Subcutaneous adipose tissue (tissue), 4 donors: ENCODE measurements around the gene TMEM40. TPM values are rescaled to one million over a fixed set of nuclear protein-coding genes. Genes with fewer than 3 reads are reported as not detected.

ENCODE experiments used
- total RNA-seq, 4 donors: library from RNA; depleted of rRNA; stranded (reverse); fragments of >200 nt; gene quantifications; one replicate each; pipeline ENCODE4 v1.1.0, GENCODE V29; 2016
- TF ChIP-seq, protein P1 (sequence below): fragments of 450-650 bp; IDR thresholded peaks from one replicate; pipeline ENCODE4 v1.5.1; 2016; ENCODE audit warnings: low read depth, mild to moderate bottlenecking, control low read depth, antibody characterized with exemption, moderate library complexity

Gene TMEM40
- total RNA-seq, 4 donors from 2014 or later = not detected

GRCh38 chr3:12785096-12785495, 26.0 kb upstream of the TMEM40 start:
- TF ChIP-seq, protein P1, sequence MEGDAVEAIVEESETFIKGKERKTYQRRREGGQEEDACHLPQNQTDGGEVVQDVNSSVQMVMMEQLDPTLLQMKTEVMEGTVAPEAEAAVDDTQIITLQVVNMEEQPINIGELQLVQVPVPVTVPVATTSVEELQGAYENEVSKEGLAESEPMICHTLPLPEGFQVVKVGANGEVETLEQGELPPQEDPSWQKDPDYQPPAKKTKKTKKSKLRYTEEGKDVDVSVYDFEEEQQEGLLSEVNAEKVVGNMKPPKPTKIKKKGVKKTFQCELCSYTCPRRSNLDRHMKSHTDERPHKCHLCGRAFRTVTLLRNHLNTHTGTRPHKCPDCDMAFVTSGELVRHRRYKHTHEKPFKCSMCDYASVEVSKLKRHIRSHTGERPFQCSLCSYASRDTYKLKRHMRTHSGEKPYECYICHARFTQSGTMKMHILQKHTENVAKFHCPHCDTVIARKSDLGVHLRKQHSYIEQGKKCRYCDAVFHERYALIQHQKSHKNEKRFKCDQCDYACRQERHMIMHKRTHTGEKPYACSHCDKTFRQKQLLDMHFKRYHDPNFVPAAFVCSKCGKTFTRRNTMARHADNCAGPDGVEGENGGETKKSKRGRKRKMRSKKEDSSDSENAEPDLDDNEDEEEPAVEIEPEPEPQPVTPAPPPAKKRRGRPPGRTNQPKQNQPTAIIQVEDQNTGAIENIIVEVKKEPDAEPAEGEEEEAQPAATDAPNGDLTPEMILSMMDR = no peak

DNA sequence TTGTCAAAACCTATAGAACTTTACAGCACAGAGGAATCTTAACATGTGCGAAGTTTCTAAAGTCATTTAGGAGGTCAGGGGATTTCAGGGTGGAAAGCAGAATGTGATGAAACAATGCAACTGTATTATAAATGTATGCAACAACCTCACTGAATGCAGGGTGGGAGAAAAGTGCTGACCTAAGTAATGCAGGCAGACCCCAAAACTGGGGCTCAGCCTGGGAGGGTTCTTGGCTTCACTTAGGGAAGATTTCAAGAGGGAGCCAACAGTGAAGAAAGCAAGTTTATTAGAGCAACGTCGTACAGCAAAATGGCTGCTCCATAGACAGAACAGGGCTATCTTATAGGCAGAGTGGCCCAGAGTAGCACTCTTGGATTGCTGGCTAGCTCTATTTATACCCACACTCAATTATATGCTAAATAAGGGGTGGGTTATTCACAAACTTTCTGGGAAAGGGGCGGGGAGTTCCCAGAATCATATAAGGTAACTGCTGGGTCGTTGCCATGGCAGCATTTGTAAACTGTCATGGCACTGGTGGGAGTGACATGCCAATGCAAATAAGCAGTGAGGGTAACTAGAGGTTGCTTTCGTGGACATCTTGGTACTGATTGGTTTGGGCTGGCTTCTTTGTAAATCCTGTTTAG, 23.2 kb upstream of the TMEM40 start:
- TF ChIP-seq, protein P1 = no peak

- TF ChIP-seq, protein P1 = no peak
Observed at GRCh38 chr3:12780751-12781150, 21.7 kb upstream of the TMEM40 start.

GRCh38 chr3:12777171-12777570, 18.1 kb upstream of the TMEM40 start:
- TF ChIP-seq, protein P1 = no peak

DNA sequence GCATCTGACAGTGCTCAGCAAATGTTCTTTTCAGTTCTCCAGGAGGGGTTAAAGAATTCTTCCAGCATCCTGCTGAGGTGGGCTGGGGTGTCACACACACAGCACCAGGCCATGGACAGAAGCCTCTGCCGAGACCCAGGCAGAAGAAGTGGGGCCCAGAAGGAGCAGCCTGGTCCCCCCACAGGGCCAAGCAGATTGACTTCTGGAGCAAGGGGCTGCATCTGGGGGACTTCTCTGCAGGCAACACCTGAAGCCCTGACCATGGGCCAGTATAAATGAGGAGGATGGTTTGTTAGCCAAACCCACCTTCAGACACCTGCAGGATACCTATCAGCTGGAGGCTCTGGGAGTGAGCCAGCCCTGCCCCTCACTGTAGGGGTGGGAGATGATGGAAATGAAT, 16.2 kb upstream of the TMEM40 start:
- TF ChIP-seq, protein P1 = no peak

GRCh38 chr3:12774619-12775018, 15.6 kb upstream of the TMEM40 start:
- TF ChIP-seq, protein P1 = no peak

DNA sequence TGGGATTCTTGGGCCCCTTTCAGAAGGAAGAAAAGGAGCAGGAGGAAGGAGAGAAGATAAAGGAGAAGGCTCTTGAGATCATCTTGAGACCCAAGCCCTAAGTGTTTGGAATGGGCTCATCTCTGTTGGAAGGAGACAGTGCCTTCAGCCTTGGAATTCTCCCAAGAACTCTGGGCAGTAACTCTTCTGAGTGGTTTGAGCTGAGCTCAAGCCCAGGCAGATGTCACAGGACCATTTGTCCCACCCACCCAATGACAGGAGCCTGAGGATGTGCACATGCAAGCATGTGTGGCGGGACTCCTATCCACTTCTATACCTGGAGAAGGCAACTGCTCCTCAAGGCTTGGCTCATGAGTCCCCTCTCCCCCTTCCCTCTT, 14.6 kb upstream of the TMEM40 start:
- TF ChIP-seq, protein P1 = no peak
